ENCODE measurements around the gene HS2ST1. TPM values are rescaled to one million over a fixed set of nuclear protein-coding genes. Genes with fewer than 3 reads are reported as not detected.

Gene HS2ST1
- total RNA-seq, 1 experiment from 2014 or later = 30.1 TPM

DNA sequence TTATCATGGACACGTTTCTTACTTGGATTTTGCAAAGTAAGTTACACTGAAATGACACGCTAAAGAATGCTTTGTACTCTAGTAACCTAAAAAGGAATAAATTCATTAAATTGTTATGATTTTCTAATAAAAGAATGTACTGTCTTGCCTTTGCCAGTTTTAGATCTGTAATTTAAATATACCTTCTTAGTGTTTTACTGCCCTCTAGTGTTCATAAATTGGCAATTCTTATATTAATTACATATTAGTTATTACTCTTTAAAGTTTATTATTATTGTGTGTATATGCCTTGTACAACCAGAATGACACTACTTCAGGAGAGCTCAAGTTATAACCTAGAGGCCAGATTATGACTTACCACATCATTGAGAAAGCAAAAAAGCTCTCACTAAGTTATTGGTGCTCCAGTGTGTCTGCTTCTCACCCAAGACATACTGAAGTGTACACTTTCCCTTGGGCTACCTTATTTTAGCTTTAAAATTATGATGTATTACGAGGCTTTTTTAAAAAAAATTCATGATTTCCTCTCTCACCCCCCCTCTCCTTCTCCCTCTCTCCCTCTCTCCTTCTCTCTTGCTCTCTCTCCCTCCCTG lies 169.9 kb downstream of the HS2ST1 start:
- H3K4me1 ChIP-seq (ENCODE audit: control insufficient read depth in 1 of 2, insufficient read depth in 2 of 2, low read length in 2 of 2) = no peaks in the 10 kb centered on the region
- BruUV-seq (replicated peaks) = no TSS peak
- H3K27ac ChIP-seq (ENCODE audit: low read depth, low read length) = no peak overlapping the region
- ChIA-PET CTCF (interaction anchor here (1.1 to 4.0 kb wide), 5 partner anchors 10 to 380 kb away, joined by 3 to 28 read pairs (median 19); partner anchors contain the start of gene SH3GLB1), RAD21 (ENCODE audit: low non-redundant PET in 1 of 2, low total read pairs in 2 of 2, uncharacterized antibody in 2 of 2, unreplicated experiment in 2 of 2) (interaction anchor here in 1 of 2 experiments (1.4 kb wide), 1 partner anchor 251 kb away, joined by 3 read pairs; no protein-coding TSS in a partner anchor), POLR2A (no interaction called here)
- DNase-seq (ENCODE audit: low read depth, low spot score) (peak; percentile 6), ATAC-seq (peak; percentile 50)
- H3K9me2 ChIP-seq (ENCODE audit: insufficient read depth) = 0 out of 2 replicates have a peak, but pooled peaks cover 3% of the 10 kb centered on the region
- H4K20me1 ChIP-seq (ENCODE audit: insufficient read depth) = no peaks in the 10 kb centered on the region
- H3K27me3 ChIP-seq (ENCODE audit: insufficient read depth, low read length) = no peaks in the 10 kb centered on the region
- H3K36me3 ChIP-seq (ENCODE audit: control insufficient read depth in 1 of 2, insufficient read depth in 2 of 2, low read length in 2 of 2) = no peaks in the 10 kb centered on the region
- H2AFZ ChIP-seq (ENCODE audit: low read depth, low read length, poor library complexity, severe bottlenecking) = no peak overlapping the region
- H3K9ac ChIP-seq (ENCODE audit: low read length) = no peak overlapping the region
- intact Hi-C loops (cut with micrococcal nuclease) = loop anchor here (1.0 to 10.0 kb wide), 5 partner anchors 117 to 700 kb away; no protein-coding TSS in a partner anchor
- no peak overlapping the region for H3K4me3 ChIP-seq (replicated peaks in 1 of 2; ENCODE audit: low read depth in 1 of 2, low read length in 2 of 2)
- H3K4me2 ChIP-seq (ENCODE audit: low read length) = no peak overlapping the region
- TF ChIP-seq CEBPB (IDR thresholded peaks at IDR 0.05; ENCODE audit: low read depth) (no peak), EGR1 (IDR thresholded peaks at IDR 0.05; ENCODE audit: low read depth) (no peak), EZH2phosphoT487 (IDR thresholded peaks at IDR 0.05; ENCODE audit: borderline replicate concordance) (no peak), EZH2 (IDR thresholded peaks at IDR 0.05) (no peak), RAD21 (IDR thresholded peaks at IDR 0.05; ENCODE audit: low read depth) (peak; percentile 67), FOSL1 (IDR thresholded peaks at IDR 0.05; ENCODE audit: low read depth) (no peak), TCF7L2 (IDR thresholded peaks at IDR 0.05; ENCODE audit: borderline replicate concordance, extremely low read depth, insufficient read depth, insufficient read length) (no peak)
- TF ChIP-seq, protein P1, sequence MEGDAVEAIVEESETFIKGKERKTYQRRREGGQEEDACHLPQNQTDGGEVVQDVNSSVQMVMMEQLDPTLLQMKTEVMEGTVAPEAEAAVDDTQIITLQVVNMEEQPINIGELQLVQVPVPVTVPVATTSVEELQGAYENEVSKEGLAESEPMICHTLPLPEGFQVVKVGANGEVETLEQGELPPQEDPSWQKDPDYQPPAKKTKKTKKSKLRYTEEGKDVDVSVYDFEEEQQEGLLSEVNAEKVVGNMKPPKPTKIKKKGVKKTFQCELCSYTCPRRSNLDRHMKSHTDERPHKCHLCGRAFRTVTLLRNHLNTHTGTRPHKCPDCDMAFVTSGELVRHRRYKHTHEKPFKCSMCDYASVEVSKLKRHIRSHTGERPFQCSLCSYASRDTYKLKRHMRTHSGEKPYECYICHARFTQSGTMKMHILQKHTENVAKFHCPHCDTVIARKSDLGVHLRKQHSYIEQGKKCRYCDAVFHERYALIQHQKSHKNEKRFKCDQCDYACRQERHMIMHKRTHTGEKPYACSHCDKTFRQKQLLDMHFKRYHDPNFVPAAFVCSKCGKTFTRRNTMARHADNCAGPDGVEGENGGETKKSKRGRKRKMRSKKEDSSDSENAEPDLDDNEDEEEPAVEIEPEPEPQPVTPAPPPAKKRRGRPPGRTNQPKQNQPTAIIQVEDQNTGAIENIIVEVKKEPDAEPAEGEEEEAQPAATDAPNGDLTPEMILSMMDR (IDR thresholded peaks at IDR 0.05 in 2 of 3, conservative IDR thresholded peaks at IDR 0.05 in 1 of 3; ENCODE audit: borderline replicate concordance in 1 of 3, insufficient read depth in 1 of 3, low read depth in 2 of 3, low read length in 2 of 3) = peak; percentile 14 to 51 (median 36); a peak in 3 of 6 replicates
- H3K79me2 ChIP-seq (ENCODE audit: insufficient read depth, low read length) = no peaks in the 10 kb centered on the region
- H3K9me3 ChIP-seq (ENCODE audit: control insufficient read depth in 1 of 2, insufficient read depth in 1 of 2, low read depth in 1 of 2, low read length in 2 of 2) = no peaks in the 10 kb centered on the region

Data from HCT116 (cell line).